Stimulated activated CD4-positive, alpha-beta T cell treated with anti-CD3 and anti-CD28 coated beads, Interleukin-4, amount 100 ng/mL, for 1 hour (primary cell): ENCODE measurements around the gene LRRC8C.

Experiments
- DNase-seq: peaks from one replicate; pipeline ENCODE4 v3.0.0-alpha.2; 2020

The LRRC8C gene

GRCh38 chr1:89708751-89709375 lies 75.9 kb downstream of the LRRC8C start:
- DNase-seq, result no peak

GRCh38 chr1:89710498-89711139 lies 77.7 kb downstream of the LRRC8C start:
- no peak for DNase-seq

GRCh38 chr1:89711140-89711778 lies 78.3 kb downstream of the LRRC8C start:
- DNase-seq, result no peak

- no peak for DNase-seq
Observed at GRCh38 chr1:89712420-89712819, 79.5 kb downstream of the LRRC8C start.

GRCh38 chr1:89715677-89716076 lies 82.8 kb downstream of the LRRC8C start:
- DNase-seq, result no peak

- DNase-seq, result no peak
Observed at GRCh38 chr1:89719502-89720306, 86.8 kb downstream of the LRRC8C start.

GRCh38 chr1:89720839-89721238 lies 87.9 kb downstream of the LRRC8C start:
- DNase-seq, result no peak

- DNase-seq, result no peak
Observed at GRCh38 chr1:89721351-89721750, 88.4 kb downstream of the LRRC8C start.

- DNase-seq, result no peak
Observed at GRCh38 chr1:89723144-89723543, 90.2 kb downstream of the LRRC8C start.

- DNase-seq, result no peak
Observed at GRCh38 chr1:89723863-89724262, 90.9 kb downstream of the LRRC8C start.

- peak; percentile 62 for DNase-seq
Observed at GRCh38 chr1:89724369-89725010, 91.6 kb downstream of the LRRC8C start.

- peak; percentile 51 for DNase-seq
Observed at GRCh38 chr1:89725011-89725370, 92.1 kb downstream of the LRRC8C start.

- DNase-seq, result no peak
Observed at GRCh38 chr1:89725631-89726030, 92.7 kb downstream of the LRRC8C start.

GRCh38 chr1:89727517-89728312 lies 94.8 kb downstream of the LRRC8C start:
- no peak for DNase-seq

GRCh38 chr1:89728381-89728780 lies 95.5 kb downstream of the LRRC8C start:
- DNase-seq, result no peak

- no peak for DNase-seq
Observed at GRCh38 chr1:89732206-89732605, 99.3 kb downstream of the LRRC8C start.

- no peak for DNase-seq
Observed at GRCh38 chr1:89732643-89733222, 99.8 kb downstream of the LRRC8C start.

- DNase-seq, result no peak
Observed at GRCh38 chr1:89733748-89734147, 100.8 kb downstream of the LRRC8C start.

GRCh38 chr1:89734442-89734841 lies 101.5 kb downstream of the LRRC8C start:
- no peak for DNase-seq

- DNase-seq, result no peak
Observed at GRCh38 chr1:89735479-89735878, 102.6 kb downstream of the LRRC8C start.

GRCh38 chr1:89736937-89737733 lies 104.2 kb downstream of the LRRC8C start:
- DNase-seq, result no peak
